GM18498 (cell line): ENCODE data around the gene ALAS1.
A peak's percentile ranks its signal among the peaks of the same experiment; 100 is the strongest.
"Not testable (repeated sequence)": the region's sequence is repeated elsewhere in the genome, so short reads cannot be mapped to it uniquely, and the experiment has no call there.

Experiments
- ATAC-seq: cut with Tn5 transposase; IDR thresholded peaks from one replicate; pipeline ENCODE4 v1.9.1; 2021; ENCODE audit warnings: mild to moderate bottlenecking, moderate library complexity; ENCODE audit not compliant: unreplicated experiment

Gene ALAS1

GRCh38 chr3:52197842-52198625, at the start of gene ALAS1:
Gene ALAS1, plus strand, starts transcription at chr3:52198160. Its CDS starts 1,082 bp downstream, at chr3:52199242.
- ATAC-seq = peak; percentile 79

GRCh38 chr3:52149021-52149420, 48.9 kb upstream of the ALAS1 start:
- ATAC-seq = no peak

GRCh38 chr3:52149726-52150125, 48.2 kb upstream of the ALAS1 start:
- no peak for ATAC-seq

- no peak for ATAC-seq
Measured at GRCh38 chr3:52150357-52150756, 47.6 kb upstream of the ALAS1 start.

GRCh38 chr3:52150860-52151259, 47.1 kb upstream of the ALAS1 start:
- no peak for ATAC-seq

- not testable (repeated sequence) for ATAC-seq
Measured at GRCh38 chr3:52151991-52152390, 46.0 kb upstream of the ALAS1 start.

- peak; percentile 4 for ATAC-seq
Measured at GRCh38 chr3:52153389-52154096, 44.4 kb upstream of the ALAS1 start.

GRCh38 chr3:52154135-52155094, 43.5 kb upstream of the ALAS1 start, which contains the start of gene POC1A:
Gene POC1A, minus strand, starts transcription at chr3:52154423. Its CDS starts 51 bp downstream, at chr3:52154372.
- ATAC-seq = peak; percentile 80

GRCh38 chr3:52155912-52156311, 42.0 kb upstream of the ALAS1 start:
- no peak for ATAC-seq

- ATAC-seq = no peak
Measured at GRCh38 chr3:52159503-52159902, 38.5 kb upstream of the ALAS1 start.

GRCh38 chr3:52162250-52162872, 35.6 kb upstream of the ALAS1 start:
- no peak for ATAC-seq

GRCh38 chr3:52167240-52167639, 30.7 kb upstream of the ALAS1 start:
- no peak for ATAC-seq

GRCh38 chr3:52170217-52170616, 27.7 kb upstream of the ALAS1 start:
- not testable (repeated sequence) for ATAC-seq

GRCh38 chr3:52171514-52172261, 26.3 kb upstream of the ALAS1 start:
- no peak for ATAC-seq

GRCh38 chr3:52172262-52172757, 25.6 kb upstream of the ALAS1 start:
- no peak for ATAC-seq

- ATAC-seq = no peak
Measured at GRCh38 chr3:52173101-52173500, 24.9 kb upstream of the ALAS1 start.

GRCh38 chr3:52174896-52175295, 23.1 kb upstream of the ALAS1 start:
- no peak for ATAC-seq

- no peak for ATAC-seq
Measured at GRCh38 chr3:52175416-52176179, 22.4 kb upstream of the ALAS1 start.
